ENCODE results near the gene EDA.

The EDA gene

GRCh38 chrX:70043685-70044084, 427.8 kb downstream of the EDA start:
- H3K36me3 ChIP-seq (ENCODE audit: insufficient read depth, low read length) = no peaks in the 10 kb centered on the region
- H3K4me3 ChIP-seq (ENCODE audit: low read length) = no peak overlapping the region
- no peaks in the 10 kb centered on the region for H3K4me1 ChIP-seq (ENCODE audit: insufficient read depth, low read length)
- WGBS = 91% methylated on average over 9 of the region's 9 CpGs
- H3K9me3 ChIP-seq (ENCODE audit: insufficient read depth, low read depth, low read length) = no peaks in the 10 kb centered on the region
- no peaks in the 10 kb centered on the region for H3K27me3 ChIP-seq (ENCODE audit: insufficient read depth, low read length)
- H3K27ac ChIP-seq (ENCODE audit: low read depth, low read length) = no peak overlapping the region
- no peak overlapping the region for H3K9ac ChIP-seq (ENCODE audit: low read depth, low read length)

GRCh38 chrX:70044541-70045245, 428.8 kb downstream of the EDA start:
- Histone ChIP-seq H3K27ac (ENCODE audit: low read depth, low read length) (no peak overlapping the region), H3K4me1 (ENCODE audit: insufficient read depth, low read length) (no peaks in the 10 kb centered on the region), H3K9me3 (ENCODE audit: insufficient read depth, low read depth, low read length) (no peaks in the 10 kb centered on the region), H3K4me3 (ENCODE audit: low read length) (no peak overlapping the region), H3K27me3 (ENCODE audit: insufficient read depth, low read length) (no peaks in the 10 kb centered on the region), H3K9ac (ENCODE audit: low read depth, low read length) (no peak overlapping the region), H3K36me3 (ENCODE audit: insufficient read depth, low read length) (no peaks in the 10 kb centered on the region)
- WGBS = 93% methylated on average over 3 of the region's 4 CpGs

- H3K27me3 ChIP-seq (ENCODE audit: insufficient read depth, low read length) = no peaks in the 10 kb centered on the region
- no peak overlapping the region for H3K4me3 ChIP-seq (ENCODE audit: low read length)
- no peak overlapping the region for H3K27ac ChIP-seq (ENCODE audit: low read depth, low read length)
- H3K9me3 ChIP-seq (ENCODE audit: insufficient read depth, low read depth, low read length) = no peaks in the 10 kb centered on the region
- H3K9ac ChIP-seq (ENCODE audit: low read depth, low read length) = no peak overlapping the region
- no peaks in the 10 kb centered on the region for H3K4me1 ChIP-seq (ENCODE audit: insufficient read depth, low read length)
- H3K36me3 ChIP-seq (ENCODE audit: insufficient read depth, low read length) = no peaks in the 10 kb centered on the region
Measured at GRCh38 chrX:70046978-70047377, 431.1 kb downstream of the EDA start.

- WGBS = 91% methylated on average over 3 of the region's 3 CpGs
- no peak overlapping the region for H3K27ac ChIP-seq (ENCODE audit: low read depth, low read length)
- no peaks in the 10 kb centered on the region for H3K36me3 ChIP-seq (ENCODE audit: insufficient read depth, low read length)
- H3K9me3 ChIP-seq (ENCODE audit: insufficient read depth, low read depth, low read length) = no peaks in the 10 kb centered on the region
- H3K9ac ChIP-seq (ENCODE audit: low read depth, low read length) = no peak overlapping the region
- no peak overlapping the region for H3K4me3 ChIP-seq (ENCODE audit: low read length)
- H3K4me1 ChIP-seq (ENCODE audit: insufficient read depth, low read length) = no peaks in the 10 kb centered on the region
- no peaks in the 10 kb centered on the region for H3K27me3 ChIP-seq (ENCODE audit: insufficient read depth, low read length)
Measured at GRCh38 chrX:70049406-70049805, 433.5 kb downstream of the EDA start.

- Histone ChIP-seq H3K9me3 (ENCODE audit: insufficient read depth, low read depth, low read length) (no peaks in the 10 kb centered on the region), H3K27me3 (ENCODE audit: insufficient read depth, low read length) (no peaks in the 10 kb centered on the region), H3K9ac (ENCODE audit: low read depth, low read length) (no peak within 1 kb of the TSS), H3K4me3 (ENCODE audit: low read length) (no peak within 1 kb of the TSS), H3K4me1 (ENCODE audit: insufficient read depth, low read length) (no peaks in the 10 kb centered on the region), H3K36me3 (ENCODE audit: insufficient read depth, low read length) (no peaks in the 10 kb centered on the region), H3K27ac (ENCODE audit: low read depth, low read length) (no peak within 1 kb of the TSS)
- WGBS = 91% methylated on average over 4 of the region's 4 CpGs
Measured at GRCh38 chrX:70049925-70050324, 434.0 kb downstream of the EDA start, which contains the start of gene AWAT2. TSS of gene AWAT2 (minus strand) at chrX:70049938. CDS start at chrX:70049932, 6 bp downstream.

GRCh38 chrX:70052895-70053615, 437.1 kb downstream of the EDA start:
- H3K27ac ChIP-seq (ENCODE audit: low read depth, low read length) = no peak overlapping the region
- H3K36me3 ChIP-seq (ENCODE audit: insufficient read depth, low read length) = no peaks in the 10 kb centered on the region
- H3K4me3 ChIP-seq (ENCODE audit: low read length) = no peak overlapping the region
- no peaks in the 10 kb centered on the region for H3K9me3 ChIP-seq (ENCODE audit: insufficient read depth, low read depth, low read length)
- no peaks in the 10 kb centered on the region for H3K4me1 ChIP-seq (ENCODE audit: insufficient read depth, low read length)
- no peaks in the 10 kb centered on the region for H3K27me3 ChIP-seq (ENCODE audit: insufficient read depth, low read length)
- no peak overlapping the region for H3K9ac ChIP-seq (ENCODE audit: low read depth, low read length)
- WGBS = 83% methylated on average over 11 of the region's 11 CpGs

- WGBS = 87% methylated on average over 5 of the region's 5 CpGs
- no peaks in the 10 kb centered on the region for H3K27me3 ChIP-seq (ENCODE audit: insufficient read depth, low read length)
- no peak overlapping the region for H3K4me3 ChIP-seq (ENCODE audit: low read length)
- H3K27ac ChIP-seq (ENCODE audit: low read depth, low read length) = no peak overlapping the region
- H3K4me1 ChIP-seq (ENCODE audit: insufficient read depth, low read length) = no peaks in the 10 kb centered on the region
- H3K36me3 ChIP-seq (ENCODE audit: insufficient read depth, low read length) = no peaks in the 10 kb centered on the region
- no peaks in the 10 kb centered on the region for H3K9me3 ChIP-seq (ENCODE audit: insufficient read depth, low read depth, low read length)
- no peak overlapping the region for H3K9ac ChIP-seq (ENCODE audit: low read depth, low read length)
Measured at GRCh38 chrX:70054391-70054790, 438.5 kb downstream of the EDA start.

GRCh38 chrX:70062076-70062475, 446.2 kb downstream of the EDA start, which contains the start of gene OTUD6A:
TSS of gene OTUD6A (plus strand) at chrX:70062457. CDS start at chrX:70062525, 68 bp downstream.
- Histone ChIP-seq H3K4me3 (ENCODE audit: low read length) (no peak within 1 kb of the TSS), H3K36me3 (ENCODE audit: insufficient read depth, low read length) (no peaks in the 10 kb centered on the region), H3K27me3 (ENCODE audit: insufficient read depth, low read length) (no peaks in the 10 kb centered on the region), H3K27ac (ENCODE audit: low read depth, low read length) (no peak within 1 kb of the TSS), H3K9me3 (ENCODE audit: insufficient read depth, low read depth, low read length) (no peaks in the 10 kb centered on the region), H3K9ac (ENCODE audit: low read depth, low read length) (no peak within 1 kb of the TSS), H3K4me1 (ENCODE audit: insufficient read depth, low read length) (no peaks in the 10 kb centered on the region)
- WGBS = 93% methylated on average over 14 of the region's 14 CpGs

GRCh38 chrX:70062961-70063550, 447.1 kb downstream of the EDA start:
- Histone ChIP-seq H3K4me3 (ENCODE audit: low read length) (no peak overlapping the region), H3K36me3 (ENCODE audit: insufficient read depth, low read length) (no peaks in the 10 kb centered on the region), H3K27me3 (ENCODE audit: insufficient read depth, low read length) (no peaks in the 10 kb centered on the region), H3K4me1 (ENCODE audit: insufficient read depth, low read length) (no peaks in the 10 kb centered on the region), H3K27ac (ENCODE audit: low read depth, low read length) (no peak overlapping the region), H3K9me3 (ENCODE audit: insufficient read depth, low read depth, low read length) (no peaks in the 10 kb centered on the region), H3K9ac (ENCODE audit: low read depth, low read length) (no peak overlapping the region)
- 97% methylated on average over 52 of the region's 52 CpGs for WGBS

GRCh38 chrX:70066646-70067045, 450.7 kb downstream of the EDA start:
- H3K9ac ChIP-seq (ENCODE audit: low read depth, low read length) = no peak overlapping the region
- H3K36me3 ChIP-seq (ENCODE audit: insufficient read depth, low read length) = no peaks in the 10 kb centered on the region
- H3K27ac ChIP-seq (ENCODE audit: low read depth, low read length) = no peak overlapping the region
- no peaks in the 10 kb centered on the region for H3K27me3 ChIP-seq (ENCODE audit: insufficient read depth, low read length)
- no peaks in the 10 kb centered on the region for H3K4me1 ChIP-seq (ENCODE audit: insufficient read depth, low read length)
- H3K4me3 ChIP-seq (ENCODE audit: low read length) = no peak overlapping the region
- no peaks in the 10 kb centered on the region for H3K9me3 ChIP-seq (ENCODE audit: insufficient read depth, low read depth, low read length)
- 90% methylated on average over 7 of the region's 7 CpGs for WGBS

GRCh38 chrX:70079297-70079696, 463.4 kb downstream of the EDA start:
- Histone ChIP-seq H3K27me3 (ENCODE audit: insufficient read depth, low read length) (no peaks in the 10 kb centered on the region), H3K4me3 (ENCODE audit: low read length) (no peak overlapping the region), H3K9ac (ENCODE audit: low read depth, low read length) (no peak overlapping the region), H3K27ac (ENCODE audit: low read depth, low read length) (no peak overlapping the region), H3K4me1 (ENCODE audit: insufficient read depth, low read length) (no peaks in the 10 kb centered on the region), H3K9me3 (ENCODE audit: insufficient read depth, low read depth, low read length) (no peaks in the 10 kb centered on the region), H3K36me3 (ENCODE audit: insufficient read depth, low read length) (no peaks in the 10 kb centered on the region)
- 90% methylated on average over 5 of the region's 5 CpGs for WGBS

Data from HUES64 (cell line).